PC-3 (cell line): Measurements from ENCODE around the gene SOWAHC.

Experiments used
- EZH2phosphoT487 ChIP-seq: fragments of 300-600 bp; sonication (generic); IDR thresholded peaks from 2 replicates; pipeline ENCODE4 v1.6.1; 2018; ENCODE audit warnings: mild to moderate bottlenecking, antibody characterized with exemption, low read length, borderline replicate concordance
- TF ChIP-seq, protein P1 (sequence below): fragments of 300-600 bp; sonication (generic); conservative IDR thresholded peaks from 2 replicates; pipeline ENCODE4 v1.5.1; 2017; ENCODE audit warnings: antibody characterized with exemption, low read depth, mild to moderate bottlenecking, low read length

DNA sequence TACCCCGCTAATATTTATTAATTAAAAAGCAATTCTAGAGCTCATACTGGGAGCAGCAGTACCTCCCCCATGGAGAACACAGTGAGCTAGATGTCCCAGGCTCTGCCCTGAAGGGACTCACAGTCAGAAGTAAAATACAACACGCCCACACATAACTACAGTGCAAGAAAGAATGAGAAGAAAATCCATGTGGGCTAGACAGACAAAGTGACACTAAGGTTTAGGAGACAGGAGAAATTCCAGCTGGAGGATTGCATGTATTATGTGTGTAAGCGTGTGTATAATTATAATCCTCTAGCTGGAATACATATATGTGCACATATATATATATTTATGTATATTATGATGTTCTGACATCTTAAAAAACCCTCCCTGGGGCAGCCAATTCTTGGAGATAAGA, 15.7 kb downstream of the SOWAHC start:
- TF ChIP-seq, protein P1, sequence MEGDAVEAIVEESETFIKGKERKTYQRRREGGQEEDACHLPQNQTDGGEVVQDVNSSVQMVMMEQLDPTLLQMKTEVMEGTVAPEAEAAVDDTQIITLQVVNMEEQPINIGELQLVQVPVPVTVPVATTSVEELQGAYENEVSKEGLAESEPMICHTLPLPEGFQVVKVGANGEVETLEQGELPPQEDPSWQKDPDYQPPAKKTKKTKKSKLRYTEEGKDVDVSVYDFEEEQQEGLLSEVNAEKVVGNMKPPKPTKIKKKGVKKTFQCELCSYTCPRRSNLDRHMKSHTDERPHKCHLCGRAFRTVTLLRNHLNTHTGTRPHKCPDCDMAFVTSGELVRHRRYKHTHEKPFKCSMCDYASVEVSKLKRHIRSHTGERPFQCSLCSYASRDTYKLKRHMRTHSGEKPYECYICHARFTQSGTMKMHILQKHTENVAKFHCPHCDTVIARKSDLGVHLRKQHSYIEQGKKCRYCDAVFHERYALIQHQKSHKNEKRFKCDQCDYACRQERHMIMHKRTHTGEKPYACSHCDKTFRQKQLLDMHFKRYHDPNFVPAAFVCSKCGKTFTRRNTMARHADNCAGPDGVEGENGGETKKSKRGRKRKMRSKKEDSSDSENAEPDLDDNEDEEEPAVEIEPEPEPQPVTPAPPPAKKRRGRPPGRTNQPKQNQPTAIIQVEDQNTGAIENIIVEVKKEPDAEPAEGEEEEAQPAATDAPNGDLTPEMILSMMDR, result no peak
- TF ChIP-seq EZH2phosphoT487, result no peak
